Measurements from ENCODE around the gene OR8U1.
"Not testable (repeated sequence)": the region's sequence is repeated elsewhere in the genome, so short reads cannot be mapped to it uniquely, and the experiment has no call there.

OR8U1 gene

GRCh38 chr11:56380120-56380519 is 4.7 kb downstream of the OR8U1 start:
- no peaks in the 10 kb centered on the region for H3K27me3 ChIP-seq (ENCODE audit: insufficient read depth, low read length)
- H3K4me1 ChIP-seq (ENCODE audit: insufficient read depth, low read length, severe bottlenecking) = no peaks in the 10 kb centered on the region
- no peaks in the 10 kb centered on the region for H4K20me1 ChIP-seq (ENCODE audit: insufficient read depth, low read length)
- H3K36me3 ChIP-seq (ENCODE audit: insufficient read depth, low read length) = no peaks in the 10 kb centered on the region
- no peak overlapping the region for H3K4me3 ChIP-seq (ENCODE audit: low read depth, low read length, poor library complexity, severe bottlenecking)
- no peak for TF ChIP-seq EZH2 (IDR thresholded peaks at IDR 0.05; ENCODE audit: borderline replicate concordance, low read length)
- TF ChIP-seq, protein P1, sequence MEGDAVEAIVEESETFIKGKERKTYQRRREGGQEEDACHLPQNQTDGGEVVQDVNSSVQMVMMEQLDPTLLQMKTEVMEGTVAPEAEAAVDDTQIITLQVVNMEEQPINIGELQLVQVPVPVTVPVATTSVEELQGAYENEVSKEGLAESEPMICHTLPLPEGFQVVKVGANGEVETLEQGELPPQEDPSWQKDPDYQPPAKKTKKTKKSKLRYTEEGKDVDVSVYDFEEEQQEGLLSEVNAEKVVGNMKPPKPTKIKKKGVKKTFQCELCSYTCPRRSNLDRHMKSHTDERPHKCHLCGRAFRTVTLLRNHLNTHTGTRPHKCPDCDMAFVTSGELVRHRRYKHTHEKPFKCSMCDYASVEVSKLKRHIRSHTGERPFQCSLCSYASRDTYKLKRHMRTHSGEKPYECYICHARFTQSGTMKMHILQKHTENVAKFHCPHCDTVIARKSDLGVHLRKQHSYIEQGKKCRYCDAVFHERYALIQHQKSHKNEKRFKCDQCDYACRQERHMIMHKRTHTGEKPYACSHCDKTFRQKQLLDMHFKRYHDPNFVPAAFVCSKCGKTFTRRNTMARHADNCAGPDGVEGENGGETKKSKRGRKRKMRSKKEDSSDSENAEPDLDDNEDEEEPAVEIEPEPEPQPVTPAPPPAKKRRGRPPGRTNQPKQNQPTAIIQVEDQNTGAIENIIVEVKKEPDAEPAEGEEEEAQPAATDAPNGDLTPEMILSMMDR (IDR thresholded peaks at IDR 0.05; ENCODE audit: low read length) = no peak
- no peaks in the 10 kb centered on the region for H3F3A ChIP-seq (ENCODE audit: insufficient read depth, low read length)
- H3K9ac ChIP-seq (ENCODE audit: low read length) = no peak overlapping the region
- H3K9me3 ChIP-seq (ENCODE audit: low read length) = no peaks in the 10 kb centered on the region
- no peaks in the 10 kb centered on the region for H3K9me2 ChIP-seq (ENCODE audit: low read depth, low read length)
- H3K79me2 ChIP-seq (ENCODE audit: insufficient read depth, low read length) = no peaks in the 10 kb centered on the region
- no peak overlapping the region for H2AFZ ChIP-seq (ENCODE audit: low read length)
- no peak overlapping the region for H3K27ac ChIP-seq (ENCODE audit: low read depth, low read length, poor library complexity, severe bottlenecking)
- no peak overlapping the region for H3K4me2 ChIP-seq (ENCODE audit: low read length)

DNA sequence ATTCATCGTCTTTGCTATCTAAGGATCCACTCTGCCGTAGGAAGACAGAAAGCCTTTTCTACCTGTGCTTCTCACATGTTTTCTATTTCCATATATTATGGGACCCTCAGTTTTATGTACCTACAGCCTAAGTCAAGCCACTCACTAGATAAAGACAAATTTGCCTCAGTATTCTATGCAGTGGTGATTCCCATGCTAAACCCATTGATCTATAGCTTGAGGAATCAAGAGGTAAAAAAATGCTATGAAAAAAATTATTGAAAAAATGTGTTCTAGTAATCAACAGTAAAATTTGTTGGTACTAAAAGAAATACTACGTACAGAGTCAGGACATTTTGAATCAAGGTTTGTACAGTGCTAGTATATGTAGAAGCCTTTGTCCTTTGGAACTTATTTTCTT is 19.0 kb downstream of the OR8U1 start:
- Histone ChIP-seq H3K79me2 (ENCODE audit: insufficient read depth, low read length) (no peaks in the 10 kb centered on the region), H2AFZ (ENCODE audit: low read length) (no peak overlapping the region), H3K36me3 (ENCODE audit: insufficient read depth, low read length) (no peaks in the 10 kb centered on the region), H3K9me2 (ENCODE audit: low read depth, low read length) (no peaks in the 10 kb centered on the region), H3K4me2 (ENCODE audit: low read length) (no peak overlapping the region), H3F3A (ENCODE audit: insufficient read depth, low read length) (no peaks in the 10 kb centered on the region), H3K4me3 (ENCODE audit: low read depth, low read length, poor library complexity, severe bottlenecking) (no peak overlapping the region), H3K27me3 (ENCODE audit: insufficient read depth, low read length) (no peaks in the 10 kb centered on the region), H3K9me3 (ENCODE audit: low read length) (no peaks in the 10 kb centered on the region), H3K27ac (ENCODE audit: low read depth, low read length, poor library complexity, severe bottlenecking) (no peak overlapping the region), H3K4me1 (ENCODE audit: insufficient read depth, low read length, severe bottlenecking) (no peaks in the 10 kb centered on the region), H3K9ac (ENCODE audit: low read length) (no peak overlapping the region), H4K20me1 (ENCODE audit: insufficient read depth, low read length) (no peaks in the 10 kb centered on the region)
- TF ChIP-seq EZH2 (IDR thresholded peaks at IDR 0.05; ENCODE audit: borderline replicate concordance, low read length) = no peak
- TF ChIP-seq, protein P1 (IDR thresholded peaks at IDR 0.05; ENCODE audit: low read length) = no peak

DNA sequence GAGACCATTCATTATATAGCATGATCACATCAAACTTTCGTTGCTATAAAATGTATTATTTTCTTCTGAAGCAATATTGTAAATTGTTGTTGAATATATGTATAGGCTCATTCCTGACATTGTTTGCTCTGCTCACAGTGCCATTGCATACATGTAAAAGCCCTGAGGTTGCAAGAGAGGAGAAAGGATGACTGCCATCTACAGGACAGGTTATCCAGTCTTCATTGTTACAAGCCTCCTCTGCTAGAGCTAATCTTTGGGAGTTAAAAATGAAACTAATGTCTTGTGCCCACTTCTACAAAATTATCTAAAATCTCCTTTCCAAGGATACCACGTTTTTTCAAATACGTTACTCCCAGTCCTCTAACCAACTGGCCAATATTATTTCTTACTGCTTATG is 20.6 kb downstream of the OR8U1 start:
- H2AFZ ChIP-seq (ENCODE audit: low read length) = no peak overlapping the region
- H3F3A ChIP-seq (ENCODE audit: insufficient read depth, low read length) = no peaks in the 10 kb centered on the region
- no peaks in the 10 kb centered on the region for H3K9me2 ChIP-seq (ENCODE audit: low read depth, low read length)
- no peak overlapping the region for H3K4me2 ChIP-seq (ENCODE audit: low read length)
- no peak overlapping the region for H3K27ac ChIP-seq (ENCODE audit: low read depth, low read length, poor library complexity, severe bottlenecking)
- no peaks in the 10 kb centered on the region for H3K79me2 ChIP-seq (ENCODE audit: insufficient read depth, low read length)
- no peak overlapping the region for H3K4me3 ChIP-seq (ENCODE audit: low read depth, low read length, poor library complexity, severe bottlenecking)
- no peaks in the 10 kb centered on the region for H3K27me3 ChIP-seq (ENCODE audit: insufficient read depth, low read length)
- no peaks in the 10 kb centered on the region for H3K9me3 ChIP-seq (ENCODE audit: low read length)
- H3K36me3 ChIP-seq (ENCODE audit: insufficient read depth, low read length) = no peaks in the 10 kb centered on the region
- TF ChIP-seq, protein P1 (IDR thresholded peaks at IDR 0.05; ENCODE audit: low read length) = 0 out of 2 replicates have a peak, but pooled peaks have one; percentile 20
- TF ChIP-seq EZH2 (IDR thresholded peaks at IDR 0.05; ENCODE audit: borderline replicate concordance, low read length) = no peak
- H3K4me1 ChIP-seq (ENCODE audit: insufficient read depth, low read length, severe bottlenecking) = no peaks in the 10 kb centered on the region
- no peak overlapping the region for H3K9ac ChIP-seq (ENCODE audit: low read length)
- no peaks in the 10 kb centered on the region for H4K20me1 ChIP-seq (ENCODE audit: insufficient read depth, low read length)

DNA sequence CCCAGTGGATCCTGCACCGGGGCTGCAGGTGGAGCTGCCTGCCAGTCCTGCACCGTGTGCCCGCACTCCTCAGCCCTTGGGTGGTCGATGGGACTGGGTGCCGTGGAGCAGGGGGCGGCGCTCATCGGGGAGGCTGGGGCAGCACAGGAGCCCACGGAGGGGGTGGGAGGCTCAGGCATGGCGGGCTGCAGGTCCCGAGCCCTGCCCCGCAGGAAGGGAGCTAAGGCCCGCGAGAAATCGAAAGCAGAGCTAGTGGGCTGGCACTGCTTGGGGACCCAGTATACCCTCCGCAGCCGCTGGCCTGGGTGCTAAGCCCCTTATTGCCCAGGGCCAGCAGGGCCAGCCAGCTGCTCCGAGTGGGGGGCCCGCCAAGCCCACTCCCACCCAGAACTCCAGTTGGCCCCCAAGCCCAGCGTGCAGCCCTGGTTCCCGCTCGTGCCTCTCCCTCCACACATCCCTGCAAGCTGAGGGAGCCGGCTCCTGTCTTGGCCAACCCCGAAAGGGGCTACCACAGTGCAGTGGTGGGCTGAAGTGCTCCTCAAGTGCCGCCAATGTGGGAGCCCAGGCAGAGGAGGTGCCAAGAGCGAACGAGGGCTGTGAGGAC is 26.5 kb downstream of the OR8U1 start:
- H3F3A ChIP-seq (ENCODE audit: insufficient read depth, low read length); H3K4me1 ChIP-seq (ENCODE audit: insufficient read depth, low read length, severe bottlenecking); H2AFZ ChIP-seq (ENCODE audit: low read length); H3K79me2 ChIP-seq (ENCODE audit: insufficient read depth, low read length); H3K27me3 ChIP-seq (ENCODE audit: insufficient read depth, low read length); H3K9me3 ChIP-seq (ENCODE audit: low read length); H3K9ac ChIP-seq (ENCODE audit: low read length); H3K4me3 ChIP-seq (ENCODE audit: low read depth, low read length, poor library complexity, severe bottlenecking); H3K27ac ChIP-seq (ENCODE audit: low read depth, low read length, poor library complexity, severe bottlenecking); H3K9me2 ChIP-seq (ENCODE audit: low read depth, low read length); H3K36me3 ChIP-seq (ENCODE audit: insufficient read depth, low read length); H3K4me2 ChIP-seq (ENCODE audit: low read length); H4K20me1 ChIP-seq (ENCODE audit: insufficient read depth, low read length): not testable (repeated sequence)
